ENCODE results near the gene LAMB4. TPM values are rescaled to one million over a fixed set of nuclear protein-coding genes. Genes with fewer than 3 reads are reported as not detected.

LAMB4 gene, protein sequence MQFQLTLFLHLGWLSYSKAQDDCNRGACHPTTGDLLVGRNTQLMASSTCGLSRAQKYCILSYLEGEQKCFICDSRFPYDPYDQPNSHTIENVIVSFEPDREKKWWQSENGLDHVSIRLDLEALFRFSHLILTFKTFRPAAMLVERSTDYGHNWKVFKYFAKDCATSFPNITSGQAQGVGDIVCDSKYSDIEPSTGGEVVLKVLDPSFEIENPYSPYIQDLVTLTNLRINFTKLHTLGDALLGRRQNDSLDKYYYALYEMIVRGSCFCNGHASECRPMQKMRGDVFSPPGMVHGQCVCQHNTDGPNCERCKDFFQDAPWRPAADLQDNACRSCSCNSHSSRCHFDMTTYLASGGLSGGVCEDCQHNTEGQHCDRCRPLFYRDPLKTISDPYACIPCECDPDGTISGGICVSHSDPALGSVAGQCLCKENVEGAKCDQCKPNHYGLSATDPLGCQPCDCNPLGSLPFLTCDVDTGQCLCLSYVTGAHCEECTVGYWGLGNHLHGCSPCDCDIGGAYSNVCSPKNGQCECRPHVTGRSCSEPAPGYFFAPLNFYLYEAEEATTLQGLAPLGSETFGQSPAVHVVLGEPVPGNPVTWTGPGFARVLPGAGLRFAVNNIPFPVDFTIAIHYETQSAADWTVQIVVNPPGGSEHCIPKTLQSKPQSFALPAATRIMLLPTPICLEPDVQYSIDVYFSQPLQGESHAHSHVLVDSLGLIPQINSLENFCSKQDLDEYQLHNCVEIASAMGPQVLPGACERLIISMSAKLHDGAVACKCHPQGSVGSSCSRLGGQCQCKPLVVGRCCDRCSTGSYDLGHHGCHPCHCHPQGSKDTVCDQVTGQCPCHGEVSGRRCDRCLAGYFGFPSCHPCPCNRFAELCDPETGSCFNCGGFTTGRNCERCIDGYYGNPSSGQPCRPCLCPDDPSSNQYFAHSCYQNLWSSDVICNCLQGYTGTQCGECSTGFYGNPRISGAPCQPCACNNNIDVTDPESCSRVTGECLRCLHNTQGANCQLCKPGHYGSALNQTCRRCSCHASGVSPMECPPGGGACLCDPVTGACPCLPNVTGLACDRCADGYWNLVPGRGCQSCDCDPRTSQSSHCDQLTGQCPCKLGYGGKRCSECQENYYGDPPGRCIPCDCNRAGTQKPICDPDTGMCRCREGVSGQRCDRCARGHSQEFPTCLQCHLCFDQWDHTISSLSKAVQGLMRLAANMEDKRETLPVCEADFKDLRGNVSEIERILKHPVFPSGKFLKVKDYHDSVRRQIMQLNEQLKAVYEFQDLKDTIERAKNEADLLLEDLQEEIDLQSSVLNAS (N-terminal part only)
- under 1 TPM; 0.22 to 0.78 (median 0.50) TPM for total RNA-seq
- polyA plus RNA-seq, result under 1 TPM; 0.40 to 0.72 TPM

GRCh38 chr7:108130261-108130660 lies at the start of gene LAMB4:
LAMB4 (minus strand) TSS chr7:108130361; CDS start chr7:108123164, 7,197 bp downstream.
- Histone ChIP-seq H3K36me3 (no peaks in the 10 kb centered on the region), H3K4me3 (no peak within 1 kb of the TSS), H3K27ac (no peak within 1 kb of the TSS), H3K27me3 (no peaks in the 10 kb centered on the region), H3K4me1 (no peaks in the 10 kb centered on the region), H3K9me3 (no peaks in the 10 kb centered on the region)
- no peak for TF ChIP-seq CTCF (IDR thresholded peaks at IDR 0.05)
- intact Hi-C loops (cut with DNase I), result no loop called here
- no peak for ATAC-seq
- no peak for DNase-seq
- WGBS, 2 donors, result 85 to 94% methylated on average over 3 of the region's 3 CpGs
- FAIRE-seq, result no peak

DNA sequence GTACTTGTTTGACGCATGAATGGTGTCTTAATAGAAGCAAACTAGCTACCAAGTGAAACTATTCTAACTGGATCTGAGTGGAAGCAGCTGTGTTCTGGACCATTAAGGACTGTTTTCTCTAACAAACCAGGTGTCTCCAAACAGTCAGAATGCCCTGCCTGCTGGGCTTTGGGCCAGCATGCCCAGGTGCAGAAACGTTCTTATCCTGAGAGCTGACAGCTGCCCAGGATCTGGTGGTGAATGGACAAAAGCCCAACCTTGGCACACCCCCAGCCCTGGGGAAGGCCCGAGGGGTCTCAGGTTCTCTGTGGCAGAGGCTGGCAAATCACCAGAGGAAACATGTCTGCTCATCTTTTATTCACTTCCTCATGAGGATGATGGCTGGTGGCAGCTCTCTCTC lies 48.2 kb upstream of the LAMB4 start:
- ATAC-seq (peak; percentile 83 to 92 (median 90)), DNase-seq (peak; percentile 67 to 89 (median 75)), FAIRE-seq (no peak)
- H3K27me3 ChIP-seq, result no peaks in the 10 kb centered on the region
- H3K36me3 ChIP-seq, result no peaks in the 10 kb centered on the region
- no peak overlapping the region for H3K4me3 ChIP-seq
- WGBS, 2 donors, result 15 to 19% methylated on average over 3 of the region's 3 CpGs
- intact Hi-C loops (cut with DNase I), result loop anchor here in 1 of 3 donors (10.0 kb wide), 1 partner anchor 316 kb away; no protein-coding TSS in a partner anchor
- no peak for TF ChIP-seq CTCF (IDR thresholded peaks at IDR 0.05)
- peak overlapping the region in 1 of 4 donors; percentile 34 for H3K27ac ChIP-seq
- H3K4me1 ChIP-seq, result peaks cover 0 to 7% (median 6%) of the 10 kb centered on the region in 3 donors
- H3K9me3 ChIP-seq, result no peaks in the 10 kb centered on the region

- Histone ChIP-seq H3K4me1 (peaks cover 0 to 9% (median 3%) of the 10 kb centered on the region in 3 donors), H3K4me3 (no peak overlapping the region), H3K9me3 (no peaks in the 10 kb centered on the region), H3K27ac (no peak overlapping the region), H3K36me3 (no peaks in the 10 kb centered on the region), H3K27me3 (no peaks in the 10 kb centered on the region)
- ATAC-seq (no peak), FAIRE-seq (no peak), DNase-seq (no peak)
- TF ChIP-seq CTCF (IDR thresholded peaks at IDR 0.05), result no peak
- 97 to 98% methylated on average over 8 of the region's 8 CpGs for WGBS, 2 donors
- intact Hi-C loops (cut with DNase I), result loop anchor here in 1 of 3 donors (10.0 kb wide), 1 partner anchor 324 kb away; no protein-coding TSS in a partner anchor
These were observed 41.0 kb upstream of the LAMB4 start for GRCh38 chr7:108171164-108171563.

DNA sequence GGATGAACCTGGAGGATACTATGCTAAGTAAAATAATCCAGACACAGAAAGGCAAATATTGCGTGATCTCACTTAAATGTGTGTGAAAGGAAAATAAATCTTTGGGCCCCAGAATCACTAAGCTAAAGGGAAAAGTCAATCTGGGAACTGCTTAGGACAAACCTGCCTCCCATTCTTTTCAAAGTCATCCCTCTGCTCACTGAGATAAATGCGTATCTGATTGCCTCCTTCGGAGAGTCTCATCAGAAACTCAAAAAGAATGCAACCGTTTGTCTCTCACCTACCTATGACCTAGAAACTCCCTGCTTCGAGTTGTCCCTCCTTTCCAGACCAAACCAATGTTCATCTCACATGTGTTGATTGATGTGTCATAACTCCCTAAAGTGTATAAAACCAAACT lies 40.1 kb upstream of the LAMB4 start:
- no peaks in the 10 kb centered on the region for H3K36me3 ChIP-seq
- peaks cover 0 to 9% (median 3%) of the 10 kb centered on the region in 3 donors for H3K4me1 ChIP-seq
- H3K9me3 ChIP-seq, result no peaks in the 10 kb centered on the region
- 87 to 92% methylated on average over 5 of the region's 5 CpGs for WGBS, 2 donors
- FAIRE-seq (no peak), ATAC-seq (no peak), DNase-seq (no peak)
- H3K27ac ChIP-seq, result no peak overlapping the region
- no peaks in the 10 kb centered on the region for H3K27me3 ChIP-seq
- no peak overlapping the region for H3K4me3 ChIP-seq
- no peak for TF ChIP-seq CTCF (IDR thresholded peaks at IDR 0.05)
- intact Hi-C loops (cut with DNase I), result loop anchor here in 1 of 3 donors (10.0 kb wide), 1 partner anchor 325 kb away; no protein-coding TSS in a partner anchor

Data from pancreas (tissue), 10 donors.